NCI-H2196 treated with DMSO at 0.1 percent for 48 hours (cell line): ENCODE data around the gene RCVRN.
A peak's percentile ranks its signal among the peaks of the same experiment; 100 is the strongest.

Experiments
- DNase-seq: peaks from one replicate; lab custom pipeline; 2025; ENCODE audit not compliant: unreplicated experiment; lab: John Stamatoyannopoulos, UW

RCVRN gene

DNA sequence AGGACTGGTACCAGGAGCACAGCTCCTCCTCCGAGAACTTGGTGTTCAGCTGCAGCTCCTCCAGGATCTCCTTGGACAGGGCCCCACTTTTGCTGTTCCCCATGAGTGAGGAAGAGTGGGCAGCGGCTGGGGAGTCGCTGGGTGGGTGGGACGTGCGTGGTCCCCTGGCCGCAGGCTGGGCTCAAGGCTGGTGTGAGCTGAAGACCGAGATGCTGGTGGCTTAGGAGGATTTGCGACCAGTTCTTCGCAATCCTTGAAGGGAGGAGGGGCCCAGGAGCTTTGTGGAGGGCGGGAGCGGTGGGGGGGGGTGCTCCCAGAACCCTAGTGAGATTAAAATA is at the start of gene RCVRN:
RCVRN (minus strand) TSS at position 194 of the 338 bp plus-strand sequence; CDS start at position 103, 91 bp downstream.
- no peak for DNase-seq

- no peak for DNase-seq
Observed at GRCh38 chr17:9953492-9953891, 48.4 kb upstream of the RCVRN start.

GRCh38 chr17:9951803-9952202 is 46.7 kb upstream of the RCVRN start:
- DNase-seq: no peak

DNA sequence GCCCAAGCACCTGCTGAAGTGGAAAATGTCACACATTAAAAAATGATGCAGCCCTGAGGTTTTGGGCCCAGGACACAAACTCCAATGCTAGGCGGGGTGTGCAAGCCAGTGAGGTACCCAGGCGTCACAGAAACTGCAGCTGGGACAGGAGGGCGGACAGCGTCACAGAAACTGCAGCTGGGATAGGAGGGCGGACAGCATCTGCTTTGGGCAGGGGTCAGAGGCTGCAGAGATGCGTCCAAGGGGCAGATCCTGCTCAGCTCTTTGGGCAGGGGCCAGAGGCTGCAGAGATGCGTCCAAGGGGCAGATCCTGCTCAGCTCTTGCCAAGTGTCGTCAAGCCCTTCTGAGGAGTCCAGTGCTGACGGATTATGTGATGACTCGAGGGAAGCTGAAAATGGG is 43.9 kb upstream of the RCVRN start:
- no peak for DNase-seq

DNA sequence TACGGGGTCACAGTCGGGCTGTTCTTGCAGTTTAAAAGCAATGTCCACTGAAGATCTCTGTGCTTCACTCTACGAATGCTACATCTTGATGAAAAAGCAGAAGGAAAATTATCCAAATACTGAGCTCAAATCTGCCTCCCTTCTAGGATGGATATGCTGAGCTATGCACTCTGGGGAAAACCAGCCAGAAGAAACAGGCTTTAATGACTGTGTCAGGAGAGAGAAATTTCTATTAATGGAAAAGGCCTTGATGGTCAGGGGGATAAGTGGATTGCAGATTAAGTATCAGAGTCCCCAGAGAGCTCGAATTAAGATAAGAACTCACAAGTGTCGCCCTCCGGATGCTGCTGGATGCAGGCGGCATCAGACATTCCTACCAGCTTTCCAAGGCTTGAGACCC is 39.6 kb upstream of the RCVRN start:
- DNase-seq: no peak

- DNase-seq: no peak
Observed at GRCh38 chr17:9943343-9943742, 38.3 kb upstream of the RCVRN start.

GRCh38 chr17:9942885-9943284 is 37.8 kb upstream of the RCVRN start:
- DNase-seq: no peak

DNA sequence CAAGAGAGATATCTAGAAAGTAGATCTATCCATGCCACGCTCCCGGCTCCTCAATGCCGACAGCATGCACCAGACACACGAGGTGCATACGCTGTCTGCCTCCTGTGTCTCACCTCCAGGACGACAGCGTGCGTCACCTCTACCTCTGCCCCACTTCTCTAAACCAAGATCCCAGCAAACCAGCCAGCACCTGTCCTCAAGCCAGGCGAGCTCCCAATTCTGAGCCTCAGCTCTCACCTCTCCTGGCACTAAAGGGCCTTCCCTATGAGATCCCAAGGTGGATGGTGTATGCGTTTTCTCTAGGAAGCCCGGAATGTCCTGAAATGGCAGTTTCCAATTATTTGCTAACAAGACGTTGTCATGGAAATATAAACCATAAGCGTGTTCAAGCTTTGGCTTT is 36.2 kb upstream of the RCVRN start:
- no peak for DNase-seq

DNA sequence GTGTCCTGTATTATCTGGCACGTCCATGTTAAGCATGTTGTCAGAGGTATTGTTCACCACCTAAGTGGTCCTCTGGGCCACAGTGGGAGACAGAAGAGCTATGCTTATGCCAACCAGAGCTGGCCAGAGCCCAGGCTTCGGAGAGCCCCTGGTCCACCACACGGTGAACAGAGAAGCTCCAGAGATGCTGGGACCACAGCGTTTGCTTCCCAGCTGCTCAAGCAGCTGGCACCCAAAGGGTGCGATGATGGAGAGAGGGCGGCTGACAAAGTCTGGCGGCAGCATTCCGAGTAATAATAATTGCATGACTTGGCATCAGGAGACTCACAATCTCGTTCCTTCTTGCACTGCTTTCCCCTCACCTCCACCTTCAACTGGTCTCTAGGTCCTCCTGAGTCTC is 35.8 kb upstream of the RCVRN start:
- DNase-seq: no peak

- no peak for DNase-seq
Observed at GRCh38 chr17:9938764-9939163, 33.7 kb upstream of the RCVRN start.

DNA sequence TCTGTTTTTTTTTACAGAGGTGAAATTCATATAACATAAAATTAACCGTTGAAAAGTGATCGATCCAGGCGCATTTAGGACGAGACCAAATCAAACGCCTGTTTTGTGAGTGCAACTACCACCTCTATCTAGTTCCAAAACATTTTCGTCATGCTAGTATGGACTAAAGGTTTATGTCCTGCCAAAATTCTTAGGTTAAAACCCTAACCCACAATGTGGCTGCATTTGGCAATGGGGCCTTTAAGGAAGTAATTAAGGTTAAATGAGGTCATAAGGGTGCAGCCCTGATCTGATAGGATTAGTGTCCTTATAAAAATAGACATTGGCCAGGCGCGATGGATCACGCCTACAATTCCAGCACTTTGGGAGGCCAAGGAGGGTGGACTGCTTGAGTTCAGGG is 32.8 kb upstream of the RCVRN start:
- no peak for DNase-seq

GRCh38 chr17:9937241-9937761 is 32.2 kb upstream of the RCVRN start:
- no peak for DNase-seq

GRCh38 chr17:9936095-9936494 is 31.0 kb upstream of the RCVRN start:
- no peak for DNase-seq

- DNase-seq: no peak
Observed at GRCh38 chr17:9935408-9935807, 30.3 kb upstream of the RCVRN start.

- DNase-seq: no peak
Observed at GRCh38 chr17:9934331-9934730, 29.3 kb upstream of the RCVRN start.

GRCh38 chr17:9932491-9932890 is 27.4 kb upstream of the RCVRN start:
- no peak for DNase-seq

- no peak for DNase-seq
Observed at GRCh38 chr17:9931144-9931741, 26.2 kb upstream of the RCVRN start.

- no peak for DNase-seq
Observed at GRCh38 chr17:9929871-9930270, 24.8 kb upstream of the RCVRN start.

GRCh38 chr17:9928601-9929333 is 23.7 kb upstream of the RCVRN start:
- no peak for DNase-seq

- DNase-seq: no peak
Observed at GRCh38 chr17:9926150-9926804, 21.2 kb upstream of the RCVRN start.

- DNase-seq: no peak
Observed at GRCh38 chr17:9925457-9925856, 20.4 kb upstream of the RCVRN start.

GRCh38 chr17:9924735-9925191 is 19.7 kb upstream of the RCVRN start:
- peak; percentile 19 for DNase-seq
